HCT116 (cell line): ENCODE data around the gene SYNE1. TPM values are rescaled to one million over a fixed set of nuclear protein-coding genes. Genes with fewer than 3 reads are reported as not detected.
A peak's percentile ranks its signal among the peaks of the same experiment; 100 is the strongest.

Experiments used
- ATAC-seq: fragments of 200-7000 bp; cut with Tn5 transposase; 2 replicates; pipeline ENCODE4 v1.9.1; 2020; ENCODE audit warnings: mild to moderate bottlenecking, moderate library complexity
- BruUV-seq: library from RNA; stranded (reverse); fragments of 400-500 nt; replicated peaks from 2 replicates; lab custom pipeline; 2021; lab: Mats Ljungman, UMichigan
- CTCF ChIA-PET: fragments of 300-600 bp; sonication (Branson Sonifier 250); formaldehyde crosslinking; loops from one replicate; lab custom pipeline; 2021; ENCODE audit warnings: antibody characterized with exemption; lab: Charles Lee
- POLR2A ChIA-PET: fragments of 300-600, 350-600 bp; sonication (Branson Sonifier 250); formaldehyde crosslinking; loops from one replicate; lab custom pipeline; 2021; ENCODE audit warnings: antibody characterized with exemption; lab: Charles Lee
- RAD21 ChIA-PET, 2 experiments: fragments of 300-600 bp; sonication (Branson Sonifier 250); formaldehyde crosslinking; loops; one replicate each; lab custom pipeline; 2023; ENCODE audit warnings: low total read pairs in 2 of 2; ENCODE audit not compliant: uncharacterized antibody in 2 of 2, unreplicated experiment in 2 of 2, low non-redundant PET in 1 of 2; lab: Charles Lee
- DNase-seq: peaks from one replicate; pipeline ENCODE4 v3.0.0-alpha.2; 2010; ENCODE audit warnings: low read depth, low spot score
- H2AFZ ChIP-seq: fragments of 200-600 bp; shearing (Covaris generic), sonication (generic); 2 replicates; pipeline ENCODE4 v1.6.1; 2017; ENCODE audit warnings: low read depth, mixed run types, mixed read lengths, antibody characterized with exemption, low read length; ENCODE audit not compliant: poor library complexity, severe bottlenecking
- H3K27ac ChIP-seq: 2 replicates; pipeline ENCODE4 v1.5.1; 2012; ENCODE audit warnings: low read depth, low read length
- H3K27me3 ChIP-seq: fragments of 200-600 bp; sonication (generic); 2 replicates; pipeline ENCODE4 v1.6.1; 2016; ENCODE audit warnings: mixed run types, low read length, mixed read lengths; ENCODE audit not compliant: insufficient read depth
- H3K36me3 ChIP-seq, 2 experiments: fragments of 200-500 bp in 1 of 2; fragments of 200-600 bp in 1 of 2; sonication (Bioruptor generic) in 1 of 2; sonication (generic) in 1 of 2; 2 replicates each; pipeline versions ENCODE4 v1.5.1 to v1.6.1; 2014 to 2016; ENCODE audit warnings: low read length in 2 of 2, inconsistent platforms in 1 of 2, mixed read lengths in 1 of 2, mixed run types in 1 of 2; ENCODE audit not compliant: insufficient read depth in 2 of 2, control insufficient read depth in 1 of 2
- H3K4me1 ChIP-seq, 2 experiments: fragments of 200-600 bp in 1 of 2; sonication (generic) in 1 of 2; 2 replicates each; pipeline versions ENCODE4 v1.5.1 to v1.6.1; 2012 to 2017; ENCODE audit warnings: low read length in 2 of 2, inconsistent platforms in 1 of 2, mild to moderate bottlenecking in 1 of 2, mixed read lengths in 1 of 2, mixed run types in 1 of 2, moderate library complexity in 1 of 2; ENCODE audit not compliant: insufficient read depth in 2 of 2, control insufficient read depth in 1 of 2
- H3K4me2 ChIP-seq: fragments of 200-600 bp; sonication (generic); 2 replicates; pipeline ENCODE4 v1.6.1; 2017; ENCODE audit warnings: mixed run types, low read length, mixed read lengths
- H3K4me3 ChIP-seq, 2 experiments: fragments of 200-600 bp in 1 of 2; sonication (generic) in 1 of 2; replicated peaks in 1 of 2; 2 replicates each; pipeline ENCODE4 v1.5.1; 2011 to 2016; ENCODE audit warnings: low read length in 2 of 2, control low read depth in 1 of 2, low read depth in 1 of 2, mild to moderate bottlenecking in 1 of 2, mixed read lengths in 1 of 2, mixed run types in 1 of 2
- H3K79me2 ChIP-seq: fragments of 200-600 bp; sonication (generic); 2 replicates; pipeline ENCODE4 v1.6.1; 2017; ENCODE audit warnings: mild to moderate bottlenecking, mixed run types, low read length, moderate library complexity, mixed read lengths; ENCODE audit not compliant: insufficient read depth
- H3K9ac ChIP-seq: fragments of 200-600 bp; sonication (generic); 2 replicates; pipeline ENCODE4 v1.6.1; 2016; ENCODE audit warnings: low read length, mixed read lengths
- H3K9me2 ChIP-seq: fragments of 200-600 bp; sonication (generic), shearing (Covaris generic); 2 replicates; pipeline ENCODE4 v1.6.1; 2017; ENCODE audit warnings: mixed run types, mild to moderate bottlenecking, moderate library complexity; ENCODE audit not compliant: insufficient read depth
- H3K9me3 ChIP-seq, 2 experiments: fragments of 200-500 bp in 1 of 2; fragments of 200-600 bp in 1 of 2; sonication (Bioruptor generic) in 1 of 2; sonication (generic) in 1 of 2; 2 replicates each; pipeline ENCODE4 v1.6.1; 2014 to 2017; ENCODE audit warnings: low read length in 2 of 2, mixed read lengths in 2 of 2, inconsistent platforms in 1 of 2, low read depth in 1 of 2, mild to moderate bottlenecking in 1 of 2, mixed run types in 1 of 2, moderate library complexity in 1 of 2; ENCODE audit not compliant: control insufficient read depth in 1 of 2, insufficient read depth in 1 of 2
- H4K20me1 ChIP-seq: fragments of 200-600 bp; sonication (generic), shearing (Covaris generic); 2 replicates; pipeline ENCODE4 v1.6.1; 2017; ENCODE audit warnings: mixed run types, mild to moderate bottlenecking, moderate library complexity; ENCODE audit not compliant: insufficient read depth
- EGR1 ChIP-seq: IDR thresholded peaks from 2 replicates; pipeline ENCODE4 v1.6.1; 2012; ENCODE audit warnings: low read depth
- FOSL1 ChIP-seq: IDR thresholded peaks from 2 replicates; pipeline ENCODE4 v1.6.1; 2012; ENCODE audit warnings: low read depth
- POLR2A ChIP-seq: IDR thresholded peaks from 2 replicates; pipeline ENCODE4 v1.7.0; 2011; ENCODE audit warnings: borderline replicate concordance; ENCODE audit not compliant: insufficient read depth, insufficient read length; ENCODE audit errors: extremely low read depth
- RAD21 ChIP-seq: IDR thresholded peaks from 2 replicates; pipeline ENCODE4 v1.6.1; 2012; ENCODE audit warnings: low read depth, mild to moderate bottlenecking
- SRF ChIP-seq: IDR thresholded peaks from 2 replicates; pipeline ENCODE4 v1.6.1; 2012; ENCODE audit warnings: low read depth
- TCF7L2 ChIP-seq: IDR thresholded peaks from 2 replicates; pipeline ENCODE4 v1.7.0; 2011; ENCODE audit warnings: borderline replicate concordance, inconsistent platforms; ENCODE audit not compliant: insufficient read depth, insufficient read length; ENCODE audit errors: extremely low read depth
- ZNF274 ChIP-seq: fragments of 200-500 bp; sonication (Bioruptor generic); IDR thresholded peaks from 2 replicates; pipeline ENCODE4 v1.6.1; 2014; ENCODE audit warnings: mild to moderate bottlenecking, low read depth, low read length, inconsistent platforms
- intact Hi-C: fragments of 100-400 bp; cut with micrococcal nuclease; formaldehyde crosslinking; loops from 2 replicates; pipeline ENCODE4 v1.10.0; 2022
- total RNA-seq: library from RNA; stranded (reverse); gene quantifications from one replicate; pipeline ENCODE4 v1.2.1, GENCODE V29; 2021; ENCODE audit not compliant: unreplicated experiment
- TF ChIP-seq, protein P1 (sequence below), 3 experiments: fragments of 200-600 bp in 1 of 3; sonication (generic) in 1 of 3; IDR thresholded peaks in 2 of 3; conservative IDR thresholded peaks in 1 of 3; 2 replicates each; pipeline ENCODE4 v1.5.1; 2012 to 2017; ENCODE audit warnings: low read depth in 2 of 3, low read length in 2 of 3, antibody characterized with exemption in 1 of 3, borderline replicate concordance in 1 of 3, control low read depth in 1 of 3, mild to moderate bottlenecking in 1 of 3, mixed read lengths in 1 of 3, mixed run types in 1 of 3, moderate library complexity in 1 of 3; ENCODE audit not compliant: insufficient read depth in 1 of 3
- TF ChIP-seq, protein P2 (sequence below): IDR thresholded peaks from 2 replicates; pipeline ENCODE4 v1.6.1; 2012
- TF ChIP-seq, protein P3 (sequence below): IDR thresholded peaks from 2 replicates; pipeline ENCODE4 v1.6.1; 2012
- TF ChIP-seq, protein P4 (sequence below): IDR thresholded peaks from 2 replicates; pipeline ENCODE4 v1.6.1; 2012; ENCODE audit warnings: low read depth

Gene SYNE1
- total RNA-seq, 1 experiment from 2014 or later, result 5.4 TPM

DNA sequence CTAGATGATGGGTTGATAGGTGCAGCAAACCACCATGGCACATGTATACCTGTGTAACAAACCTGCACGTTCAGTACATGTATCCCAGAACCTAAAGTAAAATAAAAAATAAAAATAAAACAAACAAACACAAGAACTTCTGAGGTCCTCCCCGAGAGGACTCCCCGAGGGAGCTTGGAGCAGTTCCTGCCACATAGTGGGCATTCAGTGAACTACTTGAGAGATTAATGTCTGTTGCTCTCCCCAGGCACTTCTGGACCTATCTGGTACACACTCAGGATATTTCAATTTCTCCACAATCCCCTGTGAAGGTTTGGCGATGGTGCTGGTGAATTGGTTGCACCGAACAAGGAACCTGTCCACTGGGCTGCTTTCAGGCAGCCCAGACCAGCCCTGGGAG is 518.5 kb downstream of the SYNE1 start:
- Histone ChIP-seq H3K9me2 (no peaks in the 10 kb centered on the region), H2AFZ (no peak overlapping the region), H3K4me3 (no peak overlapping the region), H3K9ac (no peak overlapping the region), H3K4me1 (no peaks in the 10 kb centered on the region), H3K27ac (no peak overlapping the region), H3K27me3 (no peaks in the 10 kb centered on the region), H4K20me1 (no peaks in the 10 kb centered on the region), H3K36me3 (no peaks in the 10 kb centered on the region), H3K79me2 (no peaks in the 10 kb centered on the region), H3K9me3 (no peaks in the 10 kb centered on the region), H3K4me2 (no peak overlapping the region)
- CTCF ChIA-PET, result interaction anchor here (1.3 kb wide), 1 partner anchor 353 kb away, joined by 9 read pairs; no protein-coding TSS in a partner anchor
- intact Hi-C loops, result loop anchor here (2.0 kb wide), 1 partner anchor 450 kb away; no protein-coding TSS in a partner anchor
- TF ChIP-seq ZNF274 (no peak), FOSL1 (no peak), RAD21 (peak; percentile 54), SRF (no peak), EGR1 (no peak), POLR2A (no peak), TCF7L2 (no peak)
- TF ChIP-seq, protein P1, sequence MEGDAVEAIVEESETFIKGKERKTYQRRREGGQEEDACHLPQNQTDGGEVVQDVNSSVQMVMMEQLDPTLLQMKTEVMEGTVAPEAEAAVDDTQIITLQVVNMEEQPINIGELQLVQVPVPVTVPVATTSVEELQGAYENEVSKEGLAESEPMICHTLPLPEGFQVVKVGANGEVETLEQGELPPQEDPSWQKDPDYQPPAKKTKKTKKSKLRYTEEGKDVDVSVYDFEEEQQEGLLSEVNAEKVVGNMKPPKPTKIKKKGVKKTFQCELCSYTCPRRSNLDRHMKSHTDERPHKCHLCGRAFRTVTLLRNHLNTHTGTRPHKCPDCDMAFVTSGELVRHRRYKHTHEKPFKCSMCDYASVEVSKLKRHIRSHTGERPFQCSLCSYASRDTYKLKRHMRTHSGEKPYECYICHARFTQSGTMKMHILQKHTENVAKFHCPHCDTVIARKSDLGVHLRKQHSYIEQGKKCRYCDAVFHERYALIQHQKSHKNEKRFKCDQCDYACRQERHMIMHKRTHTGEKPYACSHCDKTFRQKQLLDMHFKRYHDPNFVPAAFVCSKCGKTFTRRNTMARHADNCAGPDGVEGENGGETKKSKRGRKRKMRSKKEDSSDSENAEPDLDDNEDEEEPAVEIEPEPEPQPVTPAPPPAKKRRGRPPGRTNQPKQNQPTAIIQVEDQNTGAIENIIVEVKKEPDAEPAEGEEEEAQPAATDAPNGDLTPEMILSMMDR (IDR thresholded peaks at IDR 0.05 in 2 of 3, conservative IDR thresholded peaks at IDR 0.05 in 1 of 3; ENCODE audit: borderline replicate concordance in 1 of 3, insufficient read depth in 1 of 3, low read depth in 2 of 3, low read length in 2 of 3), result peak; percentile 21 to 27 (median 26); a peak in 3 of 6 replicates
- TF ChIP-seq, protein P2, sequence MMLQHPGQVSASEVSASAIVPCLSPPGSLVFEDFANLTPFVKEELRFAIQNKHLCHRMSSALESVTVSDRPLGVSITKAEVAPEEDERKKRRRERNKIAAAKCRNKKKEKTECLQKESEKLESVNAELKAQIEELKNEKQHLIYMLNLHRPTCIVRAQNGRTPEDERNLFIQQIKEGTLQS, result no peak
- TF ChIP-seq, protein P3, sequence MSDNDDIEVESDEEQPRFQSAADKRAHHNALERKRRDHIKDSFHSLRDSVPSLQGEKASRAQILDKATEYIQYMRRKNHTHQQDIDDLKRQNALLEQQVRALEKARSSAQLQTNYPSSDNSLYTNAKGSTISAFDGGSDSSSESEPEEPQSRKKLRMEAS, result no peak
- TF ChIP-seq, protein P4, sequence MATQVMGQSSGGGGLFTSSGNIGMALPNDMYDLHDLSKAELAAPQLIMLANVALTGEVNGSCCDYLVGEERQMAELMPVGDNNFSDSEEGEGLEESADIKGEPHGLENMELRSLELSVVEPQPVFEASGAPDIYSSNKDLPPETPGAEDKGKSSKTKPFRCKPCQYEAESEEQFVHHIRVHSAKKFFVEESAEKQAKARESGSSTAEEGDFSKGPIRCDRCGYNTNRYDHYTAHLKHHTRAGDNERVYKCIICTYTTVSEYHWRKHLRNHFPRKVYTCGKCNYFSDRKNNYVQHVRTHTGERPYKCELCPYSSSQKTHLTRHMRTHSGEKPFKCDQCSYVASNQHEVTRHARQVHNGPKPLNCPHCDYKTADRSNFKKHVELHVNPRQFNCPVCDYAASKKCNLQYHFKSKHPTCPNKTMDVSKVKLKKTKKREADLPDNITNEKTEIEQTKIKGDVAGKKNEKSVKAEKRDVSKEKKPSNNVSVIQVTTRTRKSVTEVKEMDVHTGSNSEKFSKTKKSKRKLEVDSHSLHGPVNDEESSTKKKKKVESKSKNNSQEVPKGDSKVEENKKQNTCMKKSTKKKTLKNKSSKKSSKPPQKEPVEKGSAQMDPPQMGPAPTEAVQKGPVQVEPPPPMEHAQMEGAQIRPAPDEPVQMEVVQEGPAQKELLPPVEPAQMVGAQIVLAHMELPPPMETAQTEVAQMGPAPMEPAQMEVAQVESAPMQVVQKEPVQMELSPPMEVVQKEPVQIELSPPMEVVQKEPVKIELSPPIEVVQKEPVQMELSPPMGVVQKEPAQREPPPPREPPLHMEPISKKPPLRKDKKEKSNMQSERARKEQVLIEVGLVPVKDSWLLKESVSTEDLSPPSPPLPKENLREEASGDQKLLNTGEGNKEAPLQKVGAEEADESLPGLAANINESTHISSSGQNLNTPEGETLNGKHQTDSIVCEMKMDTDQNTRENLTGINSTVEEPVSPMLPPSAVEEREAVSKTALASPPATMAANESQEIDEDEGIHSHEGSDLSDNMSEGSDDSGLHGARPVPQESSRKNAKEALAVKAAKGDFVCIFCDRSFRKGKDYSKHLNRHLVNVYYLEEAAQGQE, result no peak
- RAD21 ChIA-PET, result no interaction called here
- ATAC-seq (peak; percentile 73), DNase-seq (no peak)
- POLR2A ChIA-PET, result no interaction called here
- BruUV-seq, result no TSS peak
